ENCODE measurements around the gene AP1M1.

Gene AP1M1

GRCh38 chr19:16185123-16185767 is 12.5 kb upstream of the AP1M1 start, which contains the start of gene FAM32A:
Gene FAM32A (plus strand): TSS chr19:16185410. CDS start chr19:16185443, 33 bp downstream.
- peak; percentile 73 to 99 (median 95) for DNase-seq

DNA sequence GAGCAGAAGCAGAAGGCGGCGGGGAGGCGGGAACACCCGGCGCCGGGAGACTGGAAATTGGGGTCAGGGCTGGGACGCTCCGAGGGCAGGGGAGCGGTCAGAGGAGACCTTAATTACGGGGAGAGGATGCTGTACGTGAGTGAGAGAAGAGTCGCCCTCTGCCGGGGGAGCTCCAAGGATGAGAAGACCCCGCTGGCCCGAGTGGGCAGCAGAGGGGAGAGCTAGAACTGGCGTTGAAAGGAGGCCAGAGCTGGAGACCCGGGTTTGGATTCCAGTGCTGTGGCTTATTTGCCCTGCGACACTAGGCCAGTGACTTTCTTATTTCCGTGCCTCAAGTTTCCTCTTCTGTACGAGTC is 12.0 kb upstream of the AP1M1 start:
- peak in 17 of 56 donors; percentile 13 to 54 (median 21) for DNase-seq

- DNase-seq = no peak
Measured at GRCh38 chr19:16188521-16188920, 9.2 kb upstream of the AP1M1 start.

- no peak for DNase-seq
Measured at GRCh38 chr19:16190198-16190597, 7.5 kb upstream of the AP1M1 start.

DNA sequence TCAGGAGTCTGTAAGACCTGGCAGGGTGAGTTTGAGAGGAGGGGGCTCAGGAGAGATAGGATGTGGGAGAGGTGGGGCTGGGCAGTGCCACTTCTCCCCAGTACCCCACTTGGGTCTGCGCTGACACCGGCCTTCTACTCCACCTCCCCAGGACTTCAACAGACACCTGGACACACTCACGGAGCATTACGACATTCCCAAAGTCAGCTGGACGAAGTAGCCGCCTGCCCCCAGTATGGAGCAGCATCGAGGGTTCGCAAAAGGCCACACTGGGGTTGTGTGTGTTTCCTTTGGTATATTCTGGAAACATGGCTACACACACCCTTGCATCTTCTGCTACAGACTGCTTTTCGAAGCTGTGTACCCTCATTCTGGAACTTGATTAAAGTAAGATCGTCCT is 7.0 kb upstream of the AP1M1 start:
- no peak for DNase-seq

DNA sequence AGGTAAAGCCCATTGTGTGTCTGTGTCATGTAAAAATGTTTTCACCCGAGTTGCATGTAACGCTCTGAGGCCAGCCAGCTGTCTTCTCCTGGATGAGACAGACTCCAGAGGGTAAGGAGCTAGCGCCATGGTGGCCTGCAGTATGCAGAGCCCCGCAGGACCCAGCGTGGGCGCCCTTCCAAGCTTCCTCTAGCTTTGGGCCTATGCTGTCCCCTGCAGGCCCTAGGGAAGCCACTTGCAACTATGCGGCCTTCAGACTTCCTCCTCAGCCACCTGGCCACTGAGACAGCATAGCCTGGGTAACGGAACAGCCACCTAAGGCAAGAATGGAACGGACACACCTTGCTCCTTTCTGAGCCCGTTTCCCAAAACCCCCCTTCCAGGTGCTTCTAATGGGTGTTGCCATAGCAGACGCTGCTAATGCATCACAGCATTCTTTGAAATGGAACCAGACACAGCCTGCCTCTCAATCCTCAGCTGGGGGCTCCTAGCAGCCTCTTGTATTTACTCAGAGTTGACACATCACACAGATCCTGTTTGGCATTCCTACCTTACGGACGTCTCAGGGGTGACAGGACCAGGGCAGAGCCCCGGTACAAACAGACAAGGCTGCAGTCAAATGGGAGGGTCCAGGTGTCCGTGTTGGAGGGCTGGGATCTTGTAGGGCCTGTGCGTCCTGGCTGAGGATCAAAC is 6.3 kb upstream of the AP1M1 start:
- DNase-seq = no peak

DNA sequence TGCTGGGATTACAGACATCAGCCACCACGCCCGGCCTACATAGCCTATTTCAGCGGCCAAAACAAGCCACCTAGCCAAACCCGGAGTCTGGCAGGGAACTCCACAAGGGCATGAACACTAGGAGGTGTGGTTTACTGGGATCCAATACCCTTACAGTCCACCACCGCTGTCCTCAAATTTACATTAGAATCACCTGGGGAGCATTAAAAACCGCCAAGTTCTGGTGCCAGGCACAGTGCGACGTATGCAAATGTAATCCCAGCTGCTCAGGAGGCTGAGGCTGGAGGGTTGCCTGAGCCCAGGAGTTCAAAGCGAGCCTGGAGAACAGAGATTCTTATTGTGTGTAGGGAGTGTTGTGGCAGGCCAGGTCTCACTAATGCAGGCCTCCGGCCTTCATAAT is 4.2 kb upstream of the AP1M1 start:
- no peak for DNase-seq

DNA sequence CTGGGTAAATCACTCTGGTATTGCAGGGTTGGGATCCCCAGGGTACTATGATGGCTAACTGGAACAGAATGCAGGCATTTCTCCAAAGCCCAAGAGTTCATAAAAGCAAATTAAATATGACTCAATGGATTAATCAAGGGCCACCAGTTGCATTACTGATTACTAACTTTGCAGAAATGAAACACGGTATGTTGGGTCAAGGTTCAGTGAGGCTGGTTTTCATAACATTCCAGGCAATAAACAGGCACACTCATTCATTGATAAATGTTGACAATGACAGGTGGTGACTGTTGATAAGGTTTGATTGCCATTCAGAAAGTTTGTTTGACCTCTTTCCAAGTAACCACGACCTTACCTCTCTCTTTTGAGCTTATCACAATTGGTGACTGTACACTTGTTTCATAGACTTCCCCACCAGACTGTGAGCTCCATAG is 506 bp upstream of the AP1M1 start:
- no peak for DNase-seq

DNA sequence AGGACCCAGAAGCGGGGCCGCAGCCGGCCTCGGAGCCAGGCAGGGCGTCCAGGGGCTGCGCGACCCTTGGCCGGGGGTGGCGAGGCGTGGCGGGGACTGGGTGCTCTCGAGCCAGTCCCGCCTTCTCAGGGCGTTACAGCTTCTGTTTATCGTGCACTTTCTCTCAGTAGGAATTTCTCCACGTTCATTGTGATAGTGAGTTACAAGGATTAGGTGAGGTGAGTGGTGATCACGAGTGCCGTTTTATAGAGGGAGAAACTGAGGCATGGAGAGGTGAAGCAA is 600 bp downstream of the AP1M1 start:
- no peak for DNase-seq

- DNase-seq = no peak
Measured at GRCh38 chr19:16199275-16199932, 1.7 kb downstream of the AP1M1 start.

GRCh38 chr19:16200038-16201010 is 2.6 kb downstream of the AP1M1 start:
- DNase-seq = no peak

GRCh38 chr19:16201011-16201391 is 3.3 kb downstream of the AP1M1 start:
- no peak for DNase-seq

GRCh38 chr19:16202320-16203255 is 4.9 kb downstream of the AP1M1 start:
- DNase-seq = no peak

DNA sequence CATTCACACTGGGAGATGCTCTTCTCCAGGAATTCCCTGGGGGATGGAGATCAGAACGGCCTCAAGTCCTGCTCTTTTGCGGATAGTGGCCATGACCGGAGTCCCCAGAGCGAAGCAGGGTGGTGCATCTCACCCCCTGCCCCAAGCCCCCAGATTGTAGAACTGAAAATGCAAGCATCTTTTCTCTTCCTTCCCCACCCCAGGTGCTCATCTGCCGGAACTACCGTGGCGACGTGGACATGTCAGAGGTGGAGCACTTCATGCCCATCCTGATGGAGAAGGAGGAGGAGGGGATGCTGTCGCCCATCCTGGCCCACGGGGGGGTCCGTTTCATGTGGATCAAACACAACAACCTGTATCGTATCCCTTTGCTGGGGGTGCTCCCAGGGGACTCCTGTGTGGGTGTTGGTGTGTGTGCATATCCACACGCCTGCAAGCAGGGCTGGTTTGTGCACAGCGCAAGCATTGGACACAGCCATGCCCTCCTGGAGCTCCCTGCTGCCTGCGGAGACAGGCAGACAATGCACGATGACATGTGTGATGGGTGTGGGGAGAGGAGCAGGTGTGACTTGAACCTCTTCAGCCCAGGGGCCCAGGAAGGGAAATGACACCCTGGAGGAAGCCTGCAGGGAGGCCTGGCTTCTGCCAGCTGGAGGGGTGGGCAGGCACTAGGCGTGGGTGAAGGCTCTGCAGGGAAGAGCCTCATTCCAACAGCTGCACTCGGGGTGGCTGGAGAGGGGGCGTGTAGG is 5.7 kb downstream of the AP1M1 start:
- no peak for DNase-seq

DNA sequence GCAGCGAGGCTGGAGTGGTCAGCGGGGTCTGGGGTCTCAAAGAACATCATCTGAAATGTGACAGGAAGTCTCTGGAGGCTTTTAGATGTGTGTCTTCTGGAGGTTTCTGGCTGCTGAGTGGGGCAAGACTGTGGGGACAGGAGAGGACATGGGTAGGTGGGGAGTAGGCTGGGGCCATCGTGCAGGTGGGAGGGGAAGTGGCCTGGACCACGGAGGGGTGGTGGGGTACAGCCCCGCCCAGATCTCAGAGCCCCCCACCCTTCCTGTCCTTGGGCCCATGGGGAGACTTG is 6.2 kb downstream of the AP1M1 start:
- DNase-seq = no peak

DNA sequence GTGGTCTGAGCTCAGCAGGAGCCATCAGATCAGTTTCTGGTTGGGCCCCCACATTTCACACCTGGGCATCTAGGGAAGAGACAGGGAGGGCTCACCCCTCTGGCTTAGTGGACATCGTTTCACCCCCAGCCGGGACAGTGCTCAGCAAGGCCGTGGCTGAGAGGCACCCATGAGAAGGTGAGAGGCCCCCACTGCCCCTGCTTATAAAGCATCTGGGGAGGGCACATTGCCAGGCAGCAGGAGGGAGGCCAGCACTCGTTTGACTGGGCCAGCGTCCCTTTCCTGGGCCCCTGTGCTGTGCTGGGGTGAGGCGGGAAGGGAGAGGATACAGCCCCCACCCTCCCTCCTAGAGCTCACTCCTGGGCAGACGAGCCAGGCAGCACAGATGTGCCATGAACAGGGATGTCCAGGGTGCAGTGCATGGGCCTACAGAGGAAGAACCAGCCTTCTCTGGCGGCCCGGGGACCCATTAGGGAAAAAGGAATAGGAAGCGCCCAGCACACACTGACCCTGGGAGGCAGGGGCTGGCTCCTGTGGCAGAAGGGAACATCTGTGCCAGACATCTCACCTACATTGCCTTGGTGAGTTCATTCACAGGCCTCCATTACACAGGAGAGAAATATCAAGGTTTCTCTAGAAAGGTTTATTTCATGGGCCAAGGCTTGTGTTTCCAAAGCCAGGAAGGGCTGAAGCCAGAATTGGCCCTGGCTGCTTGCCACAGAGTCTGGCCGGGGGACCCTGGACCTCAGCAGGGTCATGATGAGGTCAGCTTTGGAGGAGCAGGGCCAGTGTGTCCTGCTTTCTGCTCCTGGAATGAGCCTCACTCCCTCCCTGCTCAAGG is 7.7 kb downstream of the AP1M1 start:
- peak in 4 of 56 donors; percentile 6 to 19 (median 13) for DNase-seq

DNA sequence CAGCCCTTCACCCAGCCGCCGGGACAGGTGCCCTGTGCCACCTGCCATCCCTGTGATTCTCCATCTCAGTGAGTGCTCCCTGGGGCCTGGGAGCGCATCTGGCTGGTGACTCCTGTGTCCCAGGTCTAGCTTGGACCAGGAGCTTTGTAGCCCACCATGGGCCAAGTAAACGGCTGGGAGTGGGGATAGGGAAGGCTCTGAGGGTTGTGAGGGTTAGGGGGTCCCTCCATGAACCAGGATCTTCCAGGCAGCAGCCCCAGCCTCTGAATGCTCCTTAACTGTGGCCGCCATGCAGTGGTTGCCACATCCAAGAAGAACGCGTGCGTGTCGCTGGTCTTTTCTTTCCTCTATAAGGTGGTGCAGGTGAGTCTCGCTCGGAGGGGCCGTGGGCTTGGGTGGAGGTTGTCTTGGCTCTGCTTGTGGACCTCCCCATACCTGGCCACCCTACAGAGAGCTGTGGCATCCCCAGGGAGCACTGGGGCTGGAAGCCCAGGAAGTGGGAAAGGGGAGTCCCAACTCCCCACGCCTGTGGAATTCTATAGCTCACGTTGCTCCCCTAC is 8.4 kb downstream of the AP1M1 start:
- DNase-seq = no peak

DNA sequence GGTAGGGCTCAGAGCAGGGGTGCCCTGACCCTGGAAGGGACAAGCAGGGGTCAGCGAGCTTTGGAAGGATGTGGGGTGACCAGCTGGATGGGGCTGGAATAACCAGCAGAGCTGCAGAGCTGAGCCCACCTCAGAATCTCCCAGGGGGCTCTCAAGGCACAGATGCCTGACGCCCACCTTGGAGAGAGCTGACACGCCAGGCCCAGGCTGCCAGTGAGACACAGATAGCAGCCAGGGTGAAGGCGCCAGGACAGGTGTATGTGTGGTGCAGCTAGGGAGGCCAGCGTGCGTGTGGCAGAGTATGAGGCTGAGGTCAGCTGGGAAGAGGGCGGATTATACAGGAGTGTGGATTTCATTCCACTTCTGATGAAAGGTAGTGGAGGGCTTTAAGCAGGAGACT is 8.9 kb downstream of the AP1M1 start:
- no peak for DNase-seq

DNA sequence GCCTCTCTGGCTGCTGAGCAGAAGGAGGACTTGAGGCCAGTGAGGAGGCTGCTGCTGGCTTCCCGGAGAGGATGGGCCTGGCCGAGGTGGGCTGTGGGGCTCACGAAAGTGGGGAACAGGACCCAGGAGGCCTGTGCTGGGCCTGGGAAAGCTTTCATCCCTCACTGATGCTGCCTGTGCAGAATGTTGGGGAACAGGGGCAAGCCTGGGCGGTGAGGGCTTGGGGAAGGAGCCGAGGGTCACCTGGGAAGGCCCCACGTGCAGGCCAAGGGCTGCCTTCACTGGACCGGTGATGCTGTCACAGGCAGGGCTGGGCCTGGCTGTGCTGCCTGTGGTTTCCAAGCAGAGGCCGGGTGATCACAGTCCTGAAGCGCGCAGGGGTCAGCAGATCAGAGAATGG is 9.4 kb downstream of the AP1M1 start:
- no peak for DNase-seq
